Nephron (organoid): ENCODE measurements around the gene TLX1.

Source experiments
- H3K27ac Mint-ChIP-seq, 3 experiments: 2 replicates each; pipeline ENCODE4 v1.8.0; 2020; ENCODE audit warnings: mixed read lengths in 3 of 3, mild to moderate bottlenecking in 2 of 3, moderate library complexity in 1 of 3
- H3K27me3 Mint-ChIP-seq: 2 replicates; pipeline ENCODE4 v1.8.0; 2021; ENCODE audit warnings: low read depth, mild to moderate bottlenecking, moderate library complexity, mixed read lengths
- H3K36me3 Mint-ChIP-seq: 2 replicates; pipeline ENCODE4 v1.8.0; 2020; ENCODE audit warnings: low read depth, mixed read lengths
- H3K4me1 Mint-ChIP-seq: 2 replicates; pipeline ENCODE4 v1.8.0; 2020; ENCODE audit warnings: mixed read lengths
- H3K4me3 Mint-ChIP-seq, 3 experiments: 2 replicates each; pipeline ENCODE4 v1.8.0; 2020; ENCODE audit warnings: mild to moderate bottlenecking in 3 of 3, mixed read lengths in 3 of 3, moderate library complexity in 2 of 3
- H3K9me3 Mint-ChIP-seq: 2 replicates; pipeline ENCODE4 v1.8.0; 2020; ENCODE audit warnings: mixed read lengths
- CTCF ChIP-seq, 3 experiments: fragments of 200-600 bp; sonication (generic); IDR thresholded peaks; one replicate each; pipeline ENCODE4 v1.5.0; 2021; ENCODE audit warnings: antibody characterized with exemption in 3 of 3; ENCODE audit not compliant: unreplicated experiment in 3 of 3

TLX1 gene

DNA sequence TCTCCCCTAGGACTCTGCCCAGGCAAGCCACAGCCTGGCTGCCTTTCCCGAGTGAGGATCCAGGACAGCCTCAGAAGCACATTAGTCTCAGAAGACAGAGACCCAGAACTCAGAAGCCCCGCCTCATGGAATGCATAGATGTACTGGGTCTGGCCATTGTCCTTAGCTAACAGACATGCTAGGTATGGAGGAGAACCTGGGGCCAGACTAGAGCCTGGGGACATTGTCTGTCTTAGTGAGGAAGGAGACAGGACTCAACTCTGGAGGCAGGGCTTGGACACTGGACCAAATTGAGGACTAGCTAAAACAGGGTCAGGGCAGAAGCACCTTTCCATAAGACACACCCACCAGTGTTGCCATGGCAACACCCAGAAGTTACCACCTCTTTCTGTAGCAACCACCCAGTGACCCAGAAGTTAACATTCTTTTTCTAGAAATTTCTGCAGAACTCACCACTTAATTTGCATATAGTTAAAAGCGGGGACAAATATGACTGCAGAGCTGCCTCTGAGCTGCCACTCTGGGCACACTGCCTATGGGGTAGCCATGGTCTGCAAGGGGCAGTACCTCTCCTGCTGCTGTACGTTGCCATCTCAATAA, 27.5 kb downstream of the TLX1 start:
- peaks cover 94% of the 10 kb centered on the region for H3K27me3 Mint-ChIP-seq
- no peak overlapping the region for H3K27ac Mint-ChIP-seq
- TF ChIP-seq CTCF (IDR thresholded peaks at IDR 0.05; ENCODE audit: unreplicated experiment in 3 of 3): no peak
- H3K4me3 Mint-ChIP-seq: no peak overlapping the region
- H3K9me3 Mint-ChIP-seq: no peaks in the 10 kb centered on the region
- H3K36me3 Mint-ChIP-seq: no peaks in the 10 kb centered on the region
- H3K4me1 Mint-ChIP-seq: peaks cover 6% of the 10 kb centered on the region

DNA sequence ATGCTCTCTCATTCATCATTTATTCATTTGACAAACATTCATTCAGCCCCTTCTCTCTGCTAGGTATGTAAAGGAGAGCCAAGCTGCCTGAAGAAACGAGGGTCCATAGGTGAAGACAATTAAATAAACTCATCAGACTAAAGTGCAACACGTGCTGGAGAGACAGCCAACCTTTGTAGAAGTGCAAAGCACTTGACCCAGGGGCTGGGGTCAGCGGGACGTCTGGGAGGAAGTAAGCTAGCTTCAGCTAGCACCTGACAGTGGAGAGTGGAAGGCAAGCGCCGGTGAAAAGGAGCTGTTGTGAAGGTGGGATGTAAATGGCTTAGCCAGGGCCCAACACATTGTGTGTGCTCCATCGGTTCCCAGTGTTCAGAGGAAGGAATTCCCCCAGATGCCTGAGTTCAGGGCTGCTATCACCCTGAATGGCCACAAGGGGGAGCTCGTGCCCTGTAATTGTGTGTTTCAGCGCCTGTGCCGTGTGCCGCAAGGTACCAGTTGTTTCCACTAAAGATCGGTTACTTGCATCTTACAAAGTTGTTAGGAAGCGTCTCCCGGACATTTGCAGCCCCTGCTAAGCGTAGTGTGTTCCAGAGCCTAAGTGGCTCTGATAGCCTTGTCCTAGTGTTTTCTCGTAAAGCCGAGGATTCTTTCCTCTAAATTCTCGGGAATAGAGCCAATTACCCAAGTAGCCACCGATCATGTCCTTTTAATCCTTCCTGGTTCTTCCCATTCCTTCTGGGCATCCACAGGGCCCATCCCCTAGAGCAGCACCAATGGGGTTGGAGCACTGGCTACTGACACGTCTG, 30.6 kb downstream of the TLX1 start:
- Mint-ChIP-seq H3K4me1 (peaks cover 6% of the 10 kb centered on the region), H3K9me3 (no peaks in the 10 kb centered on the region), H3K36me3 (no peaks in the 10 kb centered on the region), H3K27ac (no peak overlapping the region), H3K27me3 (peaks cover 95% of the 10 kb centered on the region), H3K4me3 (peak overlapping the region; percentile 40 to 54 (median 48))
- peak; percentile 94 to 98 (median 95) for TF ChIP-seq CTCF (IDR thresholded peaks at IDR 0.05; ENCODE audit: unreplicated experiment in 3 of 3)

- Mint-ChIP-seq H3K27ac (no peak overlapping the region), H3K4me1 (peaks cover 6% of the 10 kb centered on the region), H3K36me3 (no peaks in the 10 kb centered on the region), H3K9me3 (no peaks in the 10 kb centered on the region), H3K27me3 (peaks cover 92% of the 10 kb centered on the region), H3K4me3 (no peak overlapping the region)
- TF ChIP-seq CTCF (IDR thresholded peaks at IDR 0.05; ENCODE audit: unreplicated experiment in 3 of 3): no peak
These were observed 31.6 kb downstream of the TLX1 start for GRCh38 chr10:101162677-101163076.

DNA sequence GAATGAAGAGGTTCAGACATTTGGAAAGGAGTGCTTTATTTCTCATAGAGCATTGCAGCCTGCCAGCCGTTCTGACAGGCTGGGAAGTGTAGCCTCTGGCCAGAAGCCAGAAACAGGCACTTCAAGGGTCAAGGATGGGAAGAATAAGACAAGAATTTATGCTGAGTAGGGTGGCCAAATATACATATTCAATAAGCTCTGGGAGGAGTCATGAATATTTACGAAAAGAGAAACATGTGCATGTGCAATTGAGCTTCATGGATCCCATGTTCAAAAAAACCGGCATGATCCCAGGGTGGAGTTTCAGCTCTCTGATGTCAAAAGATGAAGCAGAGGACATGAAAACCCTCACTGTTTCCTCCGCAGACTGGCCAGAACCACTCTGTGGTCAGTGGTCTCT, 32.9 kb downstream of the TLX1 start:
- peaks cover 6% of the 10 kb centered on the region for H3K4me1 Mint-ChIP-seq
- TF ChIP-seq CTCF (IDR thresholded peaks at IDR 0.05; ENCODE audit: unreplicated experiment in 3 of 3): no peak
- H3K27ac Mint-ChIP-seq: no peak overlapping the region
- peaks cover 91% of the 10 kb centered on the region for H3K27me3 Mint-ChIP-seq
- H3K36me3 Mint-ChIP-seq: no peaks in the 10 kb centered on the region
- H3K9me3 Mint-ChIP-seq: peaks cover 5% of the 10 kb centered on the region
- no peak overlapping the region for H3K4me3 Mint-ChIP-seq

GRCh38 chr10:101165736-101166135, 34.6 kb downstream of the TLX1 start:
- Mint-ChIP-seq H3K9me3 (peaks cover 5% of the 10 kb centered on the region), H3K27me3 (peaks cover 83% of the 10 kb centered on the region), H3K4me1 (peaks cover 6% of the 10 kb centered on the region), H3K36me3 (no peaks in the 10 kb centered on the region), H3K4me3 (no peak overlapping the region), H3K27ac (no peak overlapping the region)
- no peak for TF ChIP-seq CTCF (IDR thresholded peaks at IDR 0.05; ENCODE audit: unreplicated experiment in 3 of 3)

GRCh38 chr10:101166430-101166829, 35.3 kb downstream of the TLX1 start:
- no peak for TF ChIP-seq CTCF (IDR thresholded peaks at IDR 0.05; ENCODE audit: unreplicated experiment in 3 of 3)
- no peak overlapping the region for H3K27ac Mint-ChIP-seq
- peaks cover 6% of the 10 kb centered on the region for H3K4me1 Mint-ChIP-seq
- H3K27me3 Mint-ChIP-seq: peaks cover 84% of the 10 kb centered on the region
- H3K9me3 Mint-ChIP-seq: peaks cover 5% of the 10 kb centered on the region
- H3K36me3 Mint-ChIP-seq: no peaks in the 10 kb centered on the region
- H3K4me3 Mint-ChIP-seq: no peak overlapping the region
